SK-N-DZ (cell line): ENCODE data around the gene LCE7A. TPM values are rescaled to one million over a fixed set of nuclear protein-coding genes. Genes with fewer than 3 reads are reported as not detected.

Source experiments
- DNase-seq: peaks from one replicate; pipeline ENCODE4 v3.0.0-alpha.2; 2015; ENCODE audit warnings: low spot score
- polyA plus RNA-seq, 2 experiments: library from polyadenylated mRNA; depleted of rRNA; stranded (reverse); fragments of >200 nt; gene quantifications; 2 replicates each; pipeline ENCODE4 v1.2.3, GENCODE V29; 2014

LCE7A gene
- not detected in 2 replicates for polyA plus RNA-seq (2014; cell fraction: cytosol; rRNA removed)
- polyA plus RNA-seq (2014; cell fraction: nucleus; rRNA removed): not detected in 2 replicates

GRCh38 chr1:152859696-152860095 is at the start of gene LCE7A:
Gene LCE7A (plus strand): TSS chr1:152859996. CDS start chr1:152860698, 702 bp downstream.
- DNase-seq: no peak

DNA sequence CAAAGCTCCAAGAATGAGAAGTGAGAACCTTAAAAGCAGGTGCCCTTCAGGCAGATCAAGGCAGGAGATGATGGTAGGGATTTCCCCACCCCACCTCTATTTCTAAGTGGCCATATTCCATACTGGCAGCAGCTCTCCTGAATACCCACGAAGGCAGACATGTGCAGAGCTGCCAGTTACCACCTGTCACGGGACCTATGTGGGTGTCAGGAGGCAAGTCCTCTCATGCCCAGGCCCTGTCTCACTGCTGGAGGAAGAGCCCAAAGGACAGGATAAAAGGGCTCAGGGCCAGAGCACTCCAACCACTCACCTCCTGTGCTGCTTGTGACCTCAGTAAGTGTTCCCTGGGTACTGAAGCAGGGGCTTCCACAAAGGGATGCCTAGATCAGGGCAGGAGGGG is 48.7 kb upstream of the LCE7A start:
- DNase-seq: no peak

DNA sequence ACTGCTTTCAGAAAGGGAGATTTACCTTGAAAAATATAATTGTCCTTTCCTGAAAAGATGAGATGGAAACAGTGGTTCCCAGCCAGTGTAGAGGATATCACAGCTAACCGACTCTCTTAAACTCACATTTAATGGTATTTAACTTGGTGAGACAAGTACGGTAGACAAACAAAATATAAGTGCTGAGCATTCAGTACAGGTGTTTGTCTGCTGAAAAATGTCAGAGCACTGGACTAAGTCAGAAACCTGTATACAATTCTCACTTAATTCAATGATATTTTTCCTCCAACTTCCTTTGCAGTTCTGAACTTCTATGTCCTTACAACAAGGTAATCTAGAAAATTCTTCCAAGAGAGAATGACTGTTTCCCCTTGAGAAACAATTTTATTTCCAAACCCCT is 48.1 kb upstream of the LCE7A start, which contains the start of gene LCE1B:
Gene LCE1B (plus strand): TSS at position 301 of the 400 bp plus-strand sequence. CDS start 476 bp downstream, outside the sequence.
- DNase-seq: no peak

DNA sequence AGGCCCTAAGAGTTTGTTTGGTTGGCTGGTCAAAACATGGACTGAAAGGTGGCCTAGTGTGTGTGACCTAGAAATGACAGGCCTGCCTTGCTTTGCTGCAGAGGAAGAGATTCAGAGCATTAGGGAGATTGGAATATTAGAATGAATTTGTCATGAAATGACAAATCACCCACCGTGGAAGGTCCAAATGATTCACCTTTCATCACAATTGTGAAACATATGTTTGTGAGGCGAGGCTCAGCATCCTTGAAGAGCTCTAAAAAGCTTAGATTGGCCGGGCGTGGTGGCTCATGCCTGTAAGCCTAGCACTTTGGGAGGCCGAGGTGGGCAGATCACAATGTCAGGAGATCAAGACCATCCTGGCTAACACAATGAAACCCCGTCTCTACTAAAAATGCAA is 42.5 kb upstream of the LCE7A start:
- no peak for DNase-seq

- DNase-seq: no peak
These were observed 36.5 kb upstream of the LCE7A start for GRCh38 chr1:152823294-152823693.

DNA sequence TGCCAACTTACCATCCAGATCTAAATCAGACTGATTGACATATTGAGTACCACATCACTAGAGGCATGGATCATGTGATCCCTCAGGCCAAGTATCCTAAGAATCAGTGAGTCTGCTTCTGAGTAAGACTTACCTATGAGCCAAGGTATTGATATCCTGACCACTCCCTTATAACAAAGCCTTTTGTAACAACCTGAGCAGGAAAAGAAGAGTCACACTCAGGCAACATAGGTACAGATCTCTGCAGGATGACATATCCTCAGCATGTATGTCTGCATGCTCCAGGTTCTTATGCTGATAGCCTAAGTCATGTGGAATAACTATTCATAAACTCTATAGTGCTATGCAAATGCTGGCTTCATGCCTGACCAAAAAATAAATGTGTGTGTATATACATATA is 34.8 kb upstream of the LCE7A start:
- DNase-seq: no peak

- DNase-seq: no peak
These were observed 32.6 kb upstream of the LCE7A start, which contains the start of gene LCE1A for GRCh38 chr1:152827173-152827572. Gene LCE1A (plus strand): TSS chr1:152827473. CDS start chr1:152827473, 0 bp downstream.

DNA sequence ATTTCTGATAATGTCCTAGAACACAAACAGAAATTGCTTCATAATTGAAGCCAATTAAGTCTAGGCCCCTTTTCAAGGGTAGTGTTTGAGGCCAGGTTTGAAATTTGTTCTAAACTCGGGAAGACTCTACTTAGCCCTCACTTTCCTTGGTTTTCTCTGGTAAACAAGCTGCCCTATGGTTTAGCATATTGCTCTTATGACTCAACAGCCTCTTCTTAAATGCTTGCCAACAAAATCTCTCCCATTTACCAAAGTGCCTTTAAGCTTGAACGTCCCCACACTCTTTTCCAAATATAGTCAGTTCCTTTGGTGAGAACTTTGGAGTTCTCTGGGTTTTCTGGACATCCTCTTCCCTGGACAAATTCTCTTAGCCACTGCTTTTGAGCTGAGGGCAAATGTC is 22.9 kb upstream of the LCE7A start:
- DNase-seq: no peak

- DNase-seq: no peak
These were observed 17.2 kb upstream of the LCE7A start, which contains the start of gene LCE6A for GRCh38 chr1:152842556-152842955. Gene LCE6A (plus strand): TSS chr1:152842856. CDS start chr1:152843521, 665 bp downstream.

DNA sequence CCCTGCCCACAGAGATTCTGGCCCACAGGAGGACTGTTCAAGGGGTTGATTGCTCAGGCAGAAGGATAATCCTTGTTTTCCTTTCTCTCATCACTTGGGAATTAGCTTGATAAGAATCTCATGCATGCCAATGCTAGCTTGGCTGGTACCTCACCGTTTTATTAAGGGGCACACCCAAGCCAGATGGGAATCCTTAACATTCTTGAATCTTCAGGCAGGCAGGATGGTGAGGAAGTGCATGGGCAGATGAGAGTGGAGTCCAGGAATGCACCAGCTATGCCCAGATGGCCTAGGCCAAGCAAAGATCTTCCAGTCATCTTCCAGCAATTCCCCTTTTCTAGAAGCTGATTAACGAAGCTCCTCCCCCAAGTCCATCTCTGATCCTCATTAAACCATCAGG is 4.1 kb upstream of the LCE7A start:
- DNase-seq: no peak

- no peak for DNase-seq
These were observed 1.7 kb upstream of the LCE7A start for GRCh38 chr1:152858062-152858461.

DNA sequence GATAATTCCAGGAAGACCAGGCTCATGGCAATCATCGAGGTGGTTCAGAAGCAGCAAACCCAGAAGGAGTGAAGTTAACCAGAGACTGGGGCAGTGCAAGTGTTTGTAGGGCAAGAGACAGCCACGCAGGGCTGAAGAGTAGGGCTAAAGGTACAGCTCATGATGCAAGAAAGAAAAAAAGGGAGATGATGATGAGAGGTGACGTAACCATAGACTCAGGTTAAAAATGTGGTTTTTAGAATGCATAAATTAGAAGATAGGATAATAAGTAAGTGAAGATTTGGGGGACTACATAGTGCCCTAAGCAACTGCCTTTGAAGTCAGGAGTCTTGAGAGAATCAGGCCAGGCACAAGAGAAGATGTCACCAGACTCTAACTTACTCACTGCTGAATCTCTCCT is 333 bp downstream of the LCE7A start:
- no peak for DNase-seq

DNA sequence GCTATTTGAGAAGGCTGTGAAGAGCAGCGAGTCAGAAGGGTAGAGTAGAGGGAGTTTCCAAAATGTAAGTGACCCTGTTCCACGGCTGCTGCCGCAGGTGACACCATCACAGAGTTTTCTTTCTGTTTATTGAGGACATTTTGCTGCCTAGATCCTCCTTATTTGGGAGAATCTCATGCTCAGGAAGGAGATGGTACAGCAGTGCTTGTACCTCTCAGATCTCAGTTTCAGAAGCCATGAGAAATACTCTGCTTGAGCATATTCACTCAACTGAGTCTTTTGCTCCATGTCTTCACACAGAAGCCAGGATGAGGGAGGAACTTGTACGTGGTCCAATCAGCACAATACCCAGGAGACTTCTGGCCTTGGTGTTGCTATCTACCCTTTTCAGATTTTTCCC is 1.6 kb downstream of the LCE7A start:
- no peak for DNase-seq

DNA sequence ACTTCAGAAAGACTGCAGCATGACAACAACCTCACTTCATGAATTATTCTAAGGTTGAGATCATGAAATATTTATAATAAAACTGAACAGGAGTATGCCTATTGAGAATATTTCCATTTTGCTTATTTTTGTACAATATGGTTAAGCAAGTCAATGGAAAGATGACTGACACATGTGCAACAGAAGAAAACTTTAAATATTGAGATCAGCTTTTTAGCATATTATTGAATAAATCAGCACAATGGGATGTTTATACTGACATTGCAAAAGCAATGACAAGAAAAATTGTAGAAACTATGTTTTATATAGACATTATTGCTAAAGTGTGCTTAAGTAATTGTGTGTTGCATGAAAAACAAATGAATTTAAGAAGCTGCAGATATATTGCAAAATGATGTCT is 4.6 kb downstream of the LCE7A start:
- no peak for DNase-seq

- DNase-seq: no peak
These were observed 6.5 kb downstream of the LCE7A start for GRCh38 chr1:152866321-152866720.

GRCh38 chr1:152869808-152870419 is 10.1 kb downstream of the LCE7A start:
- DNase-seq: peak; percentile 64

GRCh38 chr1:152870831-152871730 is 11.3 kb downstream of the LCE7A start:
- DNase-seq: peak; percentile 9

DNA sequence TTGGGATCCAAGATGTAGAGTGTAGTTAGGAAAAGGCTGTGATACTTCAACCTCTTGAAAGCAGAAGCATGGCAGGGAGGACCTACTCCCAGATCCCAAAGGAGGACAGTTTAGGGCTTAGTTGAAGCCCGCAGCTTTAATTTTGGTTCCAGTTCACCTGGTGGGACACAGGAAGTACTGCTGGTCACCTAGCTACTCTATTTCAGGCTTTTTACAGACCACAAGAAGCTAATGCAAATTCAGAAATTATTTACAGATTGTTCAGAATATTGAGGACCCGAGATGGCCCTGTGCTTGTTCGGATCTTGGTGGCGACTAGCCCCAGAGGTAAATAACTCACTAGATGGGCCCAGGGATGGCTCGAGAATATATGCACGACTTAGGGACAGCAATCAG is 11.9 kb downstream of the LCE7A start:
- DNase-seq: no peak

GRCh38 chr1:152873495-152873894 is 13.7 kb downstream of the LCE7A start:
- DNase-seq: no peak

- DNase-seq: no peak
These were observed 17.0 kb downstream of the LCE7A start for GRCh38 chr1:152876827-152877226.

DNA sequence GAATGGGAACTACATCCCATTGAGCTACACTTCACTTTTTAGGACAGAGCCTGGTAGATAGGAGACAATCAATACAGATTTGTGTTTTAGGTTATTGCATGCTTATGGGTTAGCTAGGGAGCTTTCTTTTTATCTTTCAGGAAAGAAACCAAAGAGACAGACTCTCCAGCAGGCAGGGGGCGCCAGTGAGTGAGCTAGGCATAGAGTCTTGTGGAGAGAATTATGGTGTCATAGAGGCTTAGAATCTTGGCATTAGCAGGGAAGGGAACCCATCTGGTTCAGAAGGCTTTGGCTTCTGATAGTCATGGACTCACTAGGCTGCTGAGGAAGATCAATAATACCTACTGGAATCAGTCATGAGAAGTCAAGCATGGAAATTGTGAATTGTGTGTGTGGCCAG is 18.2 kb downstream of the LCE7A start, which contains the start of gene SMCP:
Gene SMCP (plus strand): TSS at position 281 of the 400 bp plus-strand sequence. CDS start 6,101 bp downstream, outside the sequence.
- no peak for DNase-seq

GRCh38 chr1:152879559-152880198 is 19.9 kb downstream of the LCE7A start:
- DNase-seq: no peak
